ENCODE data around the gene CFAP54. TPM values are rescaled to one million over a fixed set of nuclear protein-coding genes. Genes with fewer than 3 reads are reported as not detected.

Gene CFAP54
- total RNA-seq, 2 donors from 2014 or later = 0.28 TPM; not detected in 1

DNA sequence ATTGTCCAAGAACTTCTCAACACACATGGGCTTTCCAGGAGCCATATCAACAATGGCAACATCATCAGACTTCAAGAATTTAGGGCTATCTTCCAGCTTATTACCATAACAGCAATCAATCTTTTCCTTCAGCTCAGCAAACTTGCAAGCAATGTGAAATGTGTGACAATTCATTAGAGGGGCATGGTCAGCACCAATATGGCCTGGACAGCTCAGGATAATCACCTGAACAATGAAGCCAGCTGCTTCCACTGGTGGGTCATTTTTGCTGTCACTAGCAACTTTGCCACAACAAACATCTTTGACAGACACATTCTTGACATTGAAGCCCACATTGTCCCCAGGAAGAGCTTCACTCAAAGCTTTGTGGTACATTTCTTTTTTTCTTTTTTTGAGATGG, 411.8 kb downstream of the CFAP54 start:
- Histone ChIP-seq H3K27me3 (no peaks in the 10 kb centered on the region), H3K4me1 (no peaks in the 10 kb centered on the region), H3K4me3 (no peak overlapping the region), H3K36me3 (no peaks in the 10 kb centered on the region), H3K27ac (no peak overlapping the region), H3K9me3 (no peaks in the 10 kb centered on the region)
- DNase-seq (ENCODE audit: low spot score) = no peak
- TF ChIP-seq, protein P1, sequence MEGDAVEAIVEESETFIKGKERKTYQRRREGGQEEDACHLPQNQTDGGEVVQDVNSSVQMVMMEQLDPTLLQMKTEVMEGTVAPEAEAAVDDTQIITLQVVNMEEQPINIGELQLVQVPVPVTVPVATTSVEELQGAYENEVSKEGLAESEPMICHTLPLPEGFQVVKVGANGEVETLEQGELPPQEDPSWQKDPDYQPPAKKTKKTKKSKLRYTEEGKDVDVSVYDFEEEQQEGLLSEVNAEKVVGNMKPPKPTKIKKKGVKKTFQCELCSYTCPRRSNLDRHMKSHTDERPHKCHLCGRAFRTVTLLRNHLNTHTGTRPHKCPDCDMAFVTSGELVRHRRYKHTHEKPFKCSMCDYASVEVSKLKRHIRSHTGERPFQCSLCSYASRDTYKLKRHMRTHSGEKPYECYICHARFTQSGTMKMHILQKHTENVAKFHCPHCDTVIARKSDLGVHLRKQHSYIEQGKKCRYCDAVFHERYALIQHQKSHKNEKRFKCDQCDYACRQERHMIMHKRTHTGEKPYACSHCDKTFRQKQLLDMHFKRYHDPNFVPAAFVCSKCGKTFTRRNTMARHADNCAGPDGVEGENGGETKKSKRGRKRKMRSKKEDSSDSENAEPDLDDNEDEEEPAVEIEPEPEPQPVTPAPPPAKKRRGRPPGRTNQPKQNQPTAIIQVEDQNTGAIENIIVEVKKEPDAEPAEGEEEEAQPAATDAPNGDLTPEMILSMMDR (IDR thresholded peaks at IDR 0.05) = no peak

DNA sequence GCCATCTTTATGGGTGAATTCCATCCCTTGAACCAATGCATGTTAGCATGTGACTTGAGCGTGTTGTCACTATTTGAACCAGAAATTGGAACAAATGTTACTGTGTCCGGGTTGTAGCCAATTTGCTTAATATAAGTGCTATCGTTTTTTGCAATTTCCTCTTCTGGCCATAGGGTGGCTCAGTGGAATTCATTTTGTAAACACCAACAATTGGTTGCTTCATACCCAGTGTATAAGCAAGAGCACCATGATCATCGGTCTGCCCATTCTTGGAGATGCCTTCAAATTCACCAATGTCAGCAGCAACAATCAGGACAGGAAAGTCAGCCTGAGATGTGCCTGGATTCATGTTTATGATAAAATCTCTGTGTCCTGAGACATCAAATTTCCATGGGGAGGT, 412.7 kb downstream of the CFAP54 start:
- H3K36me3 ChIP-seq = no peaks in the 10 kb centered on the region
- H3K27me3 ChIP-seq = no peaks in the 10 kb centered on the region
- no peak for DNase-seq (ENCODE audit: low spot score)
- no peak overlapping the region for H3K4me3 ChIP-seq
- H3K9me3 ChIP-seq = no peaks in the 10 kb centered on the region
- TF ChIP-seq, protein P1 (IDR thresholded peaks at IDR 0.05) = no peak
- H3K4me1 ChIP-seq = no peaks in the 10 kb centered on the region
- H3K27ac ChIP-seq = no peak overlapping the region

DNA sequence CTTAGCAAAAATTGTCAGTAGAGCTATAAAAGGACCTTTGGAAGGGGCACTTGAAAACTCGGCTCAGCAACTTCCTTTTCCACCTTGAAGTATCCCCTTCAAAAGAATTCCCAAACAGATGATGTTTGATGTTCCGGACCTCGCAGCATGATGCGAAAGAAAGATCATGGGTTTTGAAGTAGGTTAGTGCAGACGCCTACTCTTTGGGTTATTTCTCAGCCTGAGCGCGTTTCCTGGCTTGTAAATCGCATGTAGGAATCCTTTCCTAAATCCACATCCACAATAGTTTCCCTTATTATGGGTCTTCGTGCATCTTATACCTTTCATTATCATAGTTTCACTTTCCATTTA, 417.1 kb downstream of the CFAP54 start:
- H3K27ac ChIP-seq = peak overlapping the region; percentile 86 to 87
- peak overlapping the region; percentile 84 for H3K4me3 ChIP-seq
- no peak for DNase-seq (ENCODE audit: low spot score)
- H3K9me3 ChIP-seq = no peaks in the 10 kb centered on the region
- H3K27me3 ChIP-seq = no peaks in the 10 kb centered on the region
- peaks cover 0 to 9% of the 10 kb centered on the region in 2 donors for H3K4me1 ChIP-seq
- H3K36me3 ChIP-seq = no peaks in the 10 kb centered on the region
- TF ChIP-seq, protein P1 (IDR thresholded peaks at IDR 0.05) = no peak

DNA sequence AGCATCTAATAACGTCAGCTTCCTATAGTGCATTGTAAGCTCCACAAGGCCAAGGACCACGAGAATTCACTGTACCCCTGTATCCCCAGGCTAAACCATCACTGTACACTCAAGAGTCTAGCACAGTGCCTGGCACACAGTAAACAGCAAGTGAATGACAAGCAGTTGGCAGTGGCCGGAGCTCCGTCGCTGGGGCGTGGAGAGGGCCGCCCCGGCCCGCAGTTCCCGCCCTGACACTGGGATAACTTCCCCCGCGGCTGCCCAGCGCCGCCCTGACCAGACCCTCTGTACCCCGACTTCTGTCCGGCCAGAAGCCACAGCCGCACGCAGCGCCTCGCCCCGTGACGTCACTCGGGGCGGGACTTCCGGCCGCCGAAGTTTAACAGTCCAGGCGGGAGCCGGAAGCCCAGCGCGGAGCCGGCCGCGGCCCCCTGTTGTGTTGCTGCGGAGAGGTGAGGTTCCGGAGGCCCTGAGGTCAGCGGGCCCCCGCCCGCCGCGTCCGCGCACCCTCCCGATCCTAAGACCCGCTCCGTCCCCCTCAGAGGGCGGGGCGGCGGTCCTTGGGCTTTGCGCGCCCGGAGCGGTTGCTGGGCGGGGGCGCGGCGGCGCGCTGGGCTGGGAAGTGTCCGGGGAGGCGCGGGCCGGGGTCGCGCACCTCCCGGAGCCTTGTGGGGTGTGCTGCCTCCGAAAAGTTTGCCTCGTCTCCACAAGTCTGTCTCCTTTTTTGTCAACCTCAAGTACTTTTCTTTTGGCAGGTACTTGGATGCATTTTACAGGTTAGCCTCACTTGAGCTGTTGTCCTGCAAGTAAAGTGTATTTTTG, 417.7 kb downstream of the CFAP54 start, which contains the start of gene NEDD1:
Gene NEDD1 (plus strand): TSS at position 409 of the 822 bp plus-strand sequence. CDS start 2,503 bp downstream, outside the sequence.
- Histone ChIP-seq H3K4me1 (peaks cover 0 to 9% of the 10 kb centered on the region in 2 donors), H3K27me3 (no peaks in the 10 kb centered on the region), H3K36me3 (no peaks in the 10 kb centered on the region), H3K4me3 (peak within 1 kb of the TSS; percentile 84), H3K9me3 (no peaks in the 10 kb centered on the region), H3K27ac (peak within 1 kb of the TSS; percentile 86 to 87)
- TF ChIP-seq, protein P1 (IDR thresholded peaks at IDR 0.05) = no peak
- peak; percentile 81 for DNase-seq (ENCODE audit: low spot score)

DNA sequence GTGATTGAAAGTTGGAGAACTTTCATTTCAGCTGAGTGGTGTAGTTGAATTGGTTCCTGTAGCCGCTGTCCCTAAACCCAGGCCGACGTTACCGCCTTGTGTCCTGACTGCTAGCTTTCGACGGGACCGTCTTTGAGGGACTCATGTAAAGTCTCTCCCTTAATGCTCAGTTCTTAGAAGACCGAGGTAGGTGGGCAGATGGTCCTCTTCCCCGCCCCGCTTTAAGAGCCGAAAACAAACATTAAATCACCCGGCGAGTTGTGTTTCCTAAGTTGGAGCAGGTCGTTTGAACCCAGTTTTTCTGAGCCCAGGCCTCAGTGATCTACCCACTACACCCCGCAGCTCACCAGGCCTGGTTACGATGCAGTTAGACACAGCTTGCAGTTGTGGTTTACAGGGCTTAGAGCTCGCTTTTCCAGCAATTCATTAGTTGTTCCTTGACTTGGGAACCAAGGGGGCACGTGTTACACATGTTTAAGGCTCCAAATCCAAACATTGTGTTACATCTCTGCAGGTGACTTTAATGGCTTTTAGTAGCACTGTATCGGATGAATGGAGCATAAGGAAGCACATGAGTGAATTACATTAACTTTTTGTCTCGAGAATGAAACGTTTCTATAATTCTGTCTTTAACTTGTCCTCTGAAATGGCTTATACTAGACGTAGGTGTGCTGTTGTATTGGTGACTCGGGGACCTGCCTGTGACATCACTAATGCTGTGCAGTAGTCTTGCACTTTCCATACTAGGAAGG, 418.5 kb downstream of the CFAP54 start:
- no peak for DNase-seq (ENCODE audit: low spot score)
- peak overlapping the region; percentile 86 to 87 for H3K27ac ChIP-seq
- no peaks in the 10 kb centered on the region for H3K9me3 ChIP-seq
- no peaks in the 10 kb centered on the region for H3K36me3 ChIP-seq
- no peaks in the 10 kb centered on the region for H3K27me3 ChIP-seq
- peaks cover 0 to 9% of the 10 kb centered on the region in 2 donors for H3K4me1 ChIP-seq
- TF ChIP-seq, protein P1 (IDR thresholded peaks at IDR 0.05) = no peak
- H3K4me3 ChIP-seq = peak overlapping the region; percentile 84

Data from right atrium auricular region (tissue), 2 donors.